HG03354 (cell line): ENCODE data around the gene ATXN7.

Experiments
- ATAC-seq: cut with Tn5 transposase; IDR thresholded peaks from one replicate; pipeline ENCODE4 v1.9.1; 2021; ENCODE audit warnings: mild to moderate bottlenecking; ENCODE audit not compliant: unreplicated experiment, poor library complexity, severe bottlenecking

The ATXN7 gene

DNA sequence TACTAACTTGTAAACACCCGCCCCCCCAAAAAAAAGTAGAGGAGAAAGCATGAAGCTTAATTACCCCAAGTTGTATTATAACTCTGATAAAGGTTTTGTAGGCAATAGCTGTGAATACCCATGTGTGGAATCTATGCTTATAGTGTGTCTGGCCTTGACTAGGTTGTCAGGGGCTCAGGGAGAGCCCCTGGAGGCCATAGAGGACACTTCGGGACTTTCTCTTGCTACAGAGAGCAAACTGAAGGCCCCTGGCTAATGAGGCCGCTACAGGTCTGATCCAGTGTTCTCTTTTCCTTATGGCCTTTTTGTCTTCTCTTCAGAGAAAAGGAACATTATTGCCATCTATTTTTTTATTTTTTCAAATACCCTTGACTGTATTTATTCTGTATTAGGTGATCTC is 67.6 kb downstream of the ATXN7 start:
- no peak for ATAC-seq

DNA sequence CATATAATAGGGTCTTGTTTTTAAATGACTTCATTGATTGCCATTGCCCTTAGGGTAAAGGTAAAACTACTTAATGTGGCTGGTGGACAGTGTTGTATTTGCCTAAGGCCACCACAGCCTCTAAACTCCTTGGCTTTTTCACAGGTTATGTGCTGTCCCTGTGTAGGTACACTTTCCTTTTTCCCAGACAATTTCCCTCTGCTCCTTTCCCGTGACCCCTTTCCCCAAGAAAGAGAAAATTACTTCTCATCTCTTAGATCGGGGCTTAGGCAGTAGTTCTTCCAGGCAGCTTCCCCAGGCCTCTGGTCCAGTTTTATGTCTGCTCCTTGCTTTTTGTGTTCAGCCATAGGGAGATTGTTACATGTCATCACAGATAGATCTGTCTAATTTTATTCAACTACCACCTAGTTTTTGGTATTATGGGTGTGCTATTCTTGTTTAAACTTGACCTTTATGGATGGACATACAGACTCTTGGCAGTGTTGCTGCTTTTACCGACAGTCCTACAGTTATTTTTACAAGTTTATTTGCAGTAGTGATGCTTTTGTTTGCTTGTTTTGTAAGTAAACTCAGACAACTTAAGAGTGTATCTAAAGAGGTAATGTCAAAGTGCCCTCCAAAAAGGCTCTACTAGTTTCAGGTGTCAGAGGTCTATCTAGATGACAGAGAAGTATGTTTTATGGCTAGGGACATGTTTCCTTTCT is 69.0 kb downstream of the ATXN7 start:
- no peak for ATAC-seq

DNA sequence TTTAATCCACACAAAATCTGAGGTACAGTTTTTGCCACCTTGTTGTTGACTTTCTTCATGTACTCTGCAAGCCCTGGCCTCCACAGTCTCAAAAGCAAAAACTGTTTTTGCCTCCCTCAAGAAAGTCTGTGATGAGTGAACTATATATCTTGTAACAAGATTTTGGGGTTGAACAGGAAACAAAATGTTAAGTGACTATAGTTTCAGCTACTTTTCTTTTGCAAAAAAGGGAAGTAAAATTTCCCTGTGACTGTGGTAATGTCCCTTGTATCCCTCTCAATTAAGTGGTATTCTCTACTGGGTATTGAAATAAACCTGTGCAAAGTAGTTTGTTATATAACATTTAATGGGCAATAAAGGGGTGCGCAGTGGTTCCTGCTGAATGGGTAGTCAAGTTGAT is 69.8 kb downstream of the ATXN7 start:
- peak; percentile 65 for ATAC-seq

DNA sequence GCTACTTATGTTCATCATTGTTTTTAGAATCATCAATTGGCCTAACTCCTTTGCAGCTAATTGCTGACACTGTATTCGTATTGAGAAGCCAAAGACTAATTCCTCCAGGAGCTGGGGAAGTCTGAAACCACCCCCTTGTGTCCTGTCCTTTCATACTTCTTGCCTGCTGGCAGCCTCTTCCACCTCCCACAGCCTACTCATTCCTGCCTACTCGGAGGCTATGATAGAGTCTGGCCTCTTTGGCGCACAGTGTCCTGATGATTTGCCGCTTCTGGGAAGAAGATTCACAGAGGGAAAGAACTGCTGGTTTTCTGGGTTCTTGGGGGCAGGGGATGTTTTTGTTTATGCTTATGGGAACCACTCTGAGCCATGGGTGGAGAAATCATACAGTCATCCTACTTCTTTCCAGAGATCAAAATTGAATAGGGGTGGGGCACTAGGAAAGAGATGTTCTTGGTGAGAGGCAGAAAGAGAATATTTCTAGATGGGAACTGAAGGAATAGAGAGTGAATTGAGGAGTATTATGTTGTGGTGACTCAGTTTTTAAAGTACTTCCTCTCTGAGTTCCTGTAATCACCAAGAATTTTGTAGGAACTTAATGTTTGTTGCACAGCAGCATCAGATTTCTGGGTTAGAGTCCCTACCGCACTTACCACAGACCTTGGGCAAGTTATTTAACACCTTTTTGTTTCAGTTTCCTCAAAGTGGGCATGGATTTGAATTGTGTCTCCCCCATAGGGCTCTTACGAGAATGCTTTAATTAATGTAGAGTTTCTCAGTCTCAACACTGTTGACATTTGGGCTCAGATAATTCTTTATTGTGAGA is 70.6 kb downstream of the ATXN7 start:
- ATAC-seq: no peak

DNA sequence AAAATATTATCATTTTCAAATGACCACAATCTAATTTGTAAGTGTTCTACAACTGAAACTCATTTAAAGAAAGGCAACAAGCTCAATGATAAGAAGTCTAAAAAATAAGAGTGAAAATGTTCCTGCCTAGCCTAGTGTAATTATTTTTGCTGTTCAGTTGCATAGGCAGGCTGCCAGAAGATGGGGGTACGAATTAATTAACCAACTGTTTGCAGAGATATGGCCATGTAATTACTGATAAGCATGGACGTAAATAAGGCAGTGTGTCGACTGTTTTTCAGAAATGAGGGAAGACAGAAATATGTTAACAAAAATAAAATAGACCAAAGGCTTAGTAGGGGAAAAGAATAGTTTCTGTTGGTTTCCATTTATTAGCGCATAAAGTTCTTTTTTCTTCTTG is 73.3 kb downstream of the ATXN7 start:
- no peak for ATAC-seq

DNA sequence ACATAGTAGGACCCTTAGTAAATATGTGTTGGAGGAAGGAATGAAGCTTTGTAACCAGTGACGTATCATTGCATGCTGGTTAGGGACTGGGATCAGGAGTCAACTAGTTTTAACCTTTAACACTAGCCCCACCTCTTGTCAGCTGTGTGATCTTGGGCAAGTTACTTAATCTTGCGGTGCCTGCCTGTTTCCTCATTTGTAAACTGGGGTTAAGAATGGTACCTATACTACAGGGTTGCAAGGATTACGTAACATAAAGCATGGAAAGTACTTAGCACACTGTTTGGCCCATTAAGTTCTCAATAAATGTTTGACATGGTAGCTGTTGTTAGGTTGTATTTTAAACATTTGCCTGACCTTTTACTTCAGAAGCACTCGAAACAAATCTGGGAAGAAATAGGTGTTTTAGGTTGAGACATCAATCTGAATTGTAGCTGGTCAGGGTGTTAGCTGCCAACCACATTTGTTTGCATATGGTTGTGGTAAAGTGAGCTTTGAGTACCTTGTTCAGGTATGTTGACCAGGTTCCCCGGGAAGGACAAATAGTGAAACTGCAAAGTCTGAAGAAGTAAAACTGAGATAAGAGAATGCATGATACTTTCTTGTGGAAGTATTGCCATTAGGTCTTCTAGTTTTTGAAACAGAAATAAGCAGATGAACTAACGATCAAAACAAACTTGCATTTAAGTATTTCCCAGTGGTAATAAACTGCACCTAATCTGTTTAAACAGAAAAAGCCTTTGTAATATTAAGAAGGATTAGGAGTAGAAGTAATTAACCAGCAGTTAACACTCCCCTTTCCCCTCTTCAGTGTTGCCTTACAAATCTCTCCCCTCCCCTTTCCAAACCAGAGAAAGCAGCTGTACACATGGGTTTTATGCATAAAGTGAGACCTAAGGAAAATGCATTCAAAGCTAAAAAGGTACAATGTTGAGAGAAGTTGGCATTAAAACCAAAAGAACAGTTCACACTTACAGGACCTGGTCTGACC is 74.3 kb downstream of the ATXN7 start:
- peak; percentile 78 for ATAC-seq

DNA sequence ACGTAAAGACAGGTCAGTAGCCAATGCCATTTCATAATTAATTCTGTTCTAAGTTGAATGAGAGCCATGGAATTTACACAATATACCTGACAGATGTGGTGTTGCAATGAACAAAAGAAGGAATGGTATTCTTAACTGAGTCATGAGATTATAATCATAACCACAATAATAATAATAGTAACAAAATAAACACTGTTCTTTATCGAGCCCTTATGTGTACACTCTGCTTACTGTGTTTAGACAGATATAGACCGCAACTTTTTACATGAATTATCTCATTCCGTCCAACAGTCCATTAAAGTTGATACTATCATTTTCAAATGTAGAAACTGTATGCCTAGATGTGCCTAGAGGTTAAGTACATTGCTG is 76.7 kb downstream of the ATXN7 start:
- ATAC-seq: no peak

DNA sequence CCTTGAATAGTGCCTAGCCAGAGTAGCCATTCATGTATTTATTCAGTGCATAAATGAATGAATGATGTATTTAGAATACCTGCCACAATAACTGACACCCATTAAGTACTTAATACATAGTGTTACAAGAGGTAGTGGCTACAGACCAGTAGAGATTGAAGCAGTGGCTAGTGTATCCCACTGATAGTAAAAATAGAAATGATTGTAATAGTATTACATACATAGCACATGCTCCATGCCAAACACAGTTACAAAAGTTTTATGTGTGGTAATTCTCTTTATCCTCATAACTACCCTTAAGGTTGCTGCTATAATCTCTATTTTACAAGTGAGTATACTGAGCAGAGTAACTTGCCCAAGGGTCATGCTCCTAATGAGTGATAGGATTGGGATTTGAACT is 78.9 kb downstream of the ATXN7 start:
- no peak for ATAC-seq

DNA sequence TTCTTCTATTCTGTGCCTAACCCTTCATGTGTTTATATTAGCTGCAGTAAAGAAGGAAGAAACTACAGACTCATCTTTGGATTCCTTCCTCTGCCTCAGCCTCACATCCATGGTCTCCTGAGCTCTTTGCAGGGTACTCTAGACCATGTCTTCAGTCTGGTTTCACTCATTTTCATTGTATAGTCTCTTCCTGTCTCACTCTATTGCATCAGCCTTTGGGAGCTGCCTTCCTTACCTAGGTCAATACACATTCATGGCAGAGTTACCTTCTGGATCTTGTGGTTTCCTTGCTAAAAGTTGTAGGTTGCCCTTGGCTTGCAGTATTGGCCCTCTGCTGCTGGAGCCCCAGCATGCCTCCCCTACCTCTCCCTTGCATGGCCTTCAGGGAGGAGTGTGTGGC is 80.0 kb downstream of the ATXN7 start:
- no peak for ATAC-seq

DNA sequence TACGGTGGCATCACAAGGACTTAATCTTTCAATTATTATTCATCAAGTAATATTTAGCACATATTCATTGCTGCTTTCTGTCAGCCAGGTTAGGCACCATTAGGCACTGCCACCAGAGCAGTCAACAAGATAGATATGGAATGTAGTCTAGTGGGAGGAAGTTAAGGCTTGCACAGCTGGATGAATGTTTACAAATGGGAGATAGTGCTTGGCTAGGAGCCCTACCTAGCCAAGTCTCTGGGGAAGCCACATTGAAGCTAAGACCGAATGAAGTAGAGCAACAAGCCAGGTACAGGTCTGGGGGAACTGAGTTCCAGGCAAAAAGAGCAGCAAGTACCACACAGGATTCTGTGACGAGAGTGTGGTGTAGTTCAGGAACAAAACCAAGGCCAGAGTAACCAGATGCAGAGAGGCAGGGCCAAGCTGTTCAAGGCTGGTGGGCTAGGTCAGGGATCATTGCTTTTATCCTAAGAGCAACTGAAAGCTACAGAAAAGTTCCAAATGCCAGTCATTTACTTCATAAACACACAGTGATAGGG is 82.0 kb downstream of the ATXN7 start:
- ATAC-seq: no peak

DNA sequence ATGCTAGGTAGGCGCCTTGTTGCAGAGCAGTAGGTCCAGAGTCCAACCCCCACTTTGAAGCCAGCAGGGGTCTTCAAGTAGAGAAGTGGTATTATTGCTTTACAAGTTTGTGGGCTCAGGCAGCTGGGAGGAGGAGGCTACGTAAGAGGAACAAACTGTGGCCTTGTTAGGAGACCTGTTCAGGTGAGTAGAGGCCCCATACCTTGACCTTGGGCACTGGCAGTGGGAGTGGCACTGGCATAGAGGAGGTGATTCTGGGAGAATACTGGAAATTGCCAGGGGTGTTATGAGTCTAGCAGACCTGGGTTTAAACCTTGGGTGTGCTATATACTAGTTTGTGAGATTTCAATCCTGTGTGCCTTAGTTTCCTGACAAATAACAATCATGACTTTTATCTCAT is 83.1 kb downstream of the ATXN7 start:
- ATAC-seq: no peak

DNA sequence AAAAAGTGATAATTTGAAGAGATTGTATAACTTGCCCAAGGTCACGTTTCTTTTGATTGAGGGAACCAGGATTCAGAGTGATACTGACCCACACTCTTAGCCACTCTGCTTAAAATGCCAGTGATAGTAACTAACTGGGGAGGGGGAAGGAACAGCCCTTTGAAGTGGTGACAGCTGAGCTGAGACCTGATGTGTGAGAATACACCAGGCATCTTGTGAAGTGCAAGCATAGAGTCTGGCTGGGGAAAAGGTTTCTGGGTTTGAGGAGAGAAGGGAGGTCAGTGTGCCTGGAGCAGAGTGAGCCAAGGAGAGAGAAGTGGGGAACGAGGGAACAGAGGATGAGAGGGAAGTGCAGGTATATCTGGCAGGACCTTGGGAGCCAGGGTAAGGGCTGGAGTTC is 83.9 kb downstream of the ATXN7 start:
- ATAC-seq: no peak

DNA sequence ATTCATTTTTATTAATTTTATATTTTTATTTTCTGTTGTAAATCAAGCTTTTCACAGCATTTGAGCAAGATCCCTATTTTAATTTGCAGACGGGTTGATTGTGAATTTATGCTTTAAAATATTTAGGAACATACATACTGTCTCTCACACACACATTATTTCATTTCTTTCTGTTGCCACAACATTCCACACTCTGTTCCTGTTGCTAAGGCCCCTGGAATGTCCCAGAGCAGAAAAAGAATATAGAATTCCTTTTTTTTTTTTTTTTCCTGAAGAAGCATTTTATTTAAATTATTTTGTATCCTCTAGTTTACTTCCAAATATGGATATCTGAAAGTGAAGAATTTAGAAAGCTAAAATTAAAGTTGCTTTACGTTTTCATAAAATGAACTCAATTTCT is 85.3 kb downstream of the ATXN7 start:
- ATAC-seq: no peak

DNA sequence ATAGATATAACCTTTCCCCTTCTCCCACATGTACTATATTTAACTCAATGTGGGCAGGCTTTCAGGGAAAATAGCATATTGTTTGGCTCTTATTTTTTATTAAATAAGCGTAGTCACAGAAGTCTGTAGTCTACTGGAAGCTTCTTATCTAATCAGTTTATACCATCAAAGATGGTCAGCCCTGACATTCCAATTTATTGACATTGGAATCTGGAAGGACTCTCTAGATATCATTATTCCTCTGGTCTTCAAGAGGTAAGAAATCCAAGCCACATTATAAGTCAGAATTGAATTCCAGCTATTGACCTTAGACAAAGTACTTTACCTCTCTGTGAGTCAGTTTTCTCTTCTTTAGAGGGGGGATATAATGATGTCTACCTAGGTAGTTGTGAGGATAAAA is 87.0 kb downstream of the ATXN7 start:
- no peak for ATAC-seq

DNA sequence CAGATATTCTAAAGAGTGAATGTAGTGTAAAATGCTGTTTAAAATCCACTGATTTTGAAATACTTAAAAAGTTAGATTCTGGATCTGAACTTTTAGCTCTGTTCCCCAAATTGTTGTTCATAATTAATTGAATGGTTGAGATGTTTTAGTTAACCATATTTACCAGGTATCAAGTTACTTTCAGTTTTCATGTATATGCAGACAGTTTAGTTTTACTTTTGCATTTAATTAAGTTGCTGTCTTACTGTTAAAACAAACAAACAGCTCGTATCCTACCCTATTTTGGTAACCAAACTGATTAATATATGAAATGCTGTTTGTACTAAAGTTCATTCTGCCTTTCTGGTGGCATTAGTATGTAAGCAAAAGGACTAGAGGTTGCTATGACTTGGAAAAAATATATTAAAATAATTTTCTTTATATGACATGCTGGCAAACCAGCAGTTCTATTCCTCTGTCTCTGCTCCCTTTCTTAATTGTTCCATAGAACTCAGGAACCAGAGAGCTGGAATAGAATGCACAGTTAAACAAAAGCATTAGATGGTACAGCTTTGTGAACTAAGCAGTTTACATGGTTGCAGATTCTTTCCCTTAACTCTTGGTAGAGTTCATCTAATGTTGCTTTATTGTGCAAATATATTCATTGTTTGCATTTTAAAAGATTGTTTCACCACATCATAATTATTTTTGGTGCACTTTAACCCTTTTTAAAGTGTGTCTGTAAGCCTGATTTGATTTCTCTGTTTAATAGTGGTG is 88.0 kb downstream of the ATXN7 start:
- ATAC-seq: peak; percentile 78

DNA sequence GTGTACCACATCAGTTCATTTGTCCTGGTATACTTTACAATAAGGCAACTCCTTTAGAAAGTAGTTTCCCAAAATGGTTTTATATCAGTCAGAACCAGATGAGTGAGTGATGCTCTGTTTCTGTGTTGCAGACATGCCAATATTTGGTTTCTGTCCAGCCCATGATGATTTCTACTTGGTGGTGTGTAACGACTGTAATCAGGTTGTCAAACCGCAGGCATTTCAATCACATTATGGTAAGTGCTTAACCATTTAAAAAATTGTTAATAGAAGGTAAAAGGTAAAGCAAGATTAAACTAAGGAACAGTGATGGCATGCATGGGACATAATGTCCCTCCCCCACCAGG is 88.6 kb downstream of the ATXN7 start:
- ATAC-seq: no peak

DNA sequence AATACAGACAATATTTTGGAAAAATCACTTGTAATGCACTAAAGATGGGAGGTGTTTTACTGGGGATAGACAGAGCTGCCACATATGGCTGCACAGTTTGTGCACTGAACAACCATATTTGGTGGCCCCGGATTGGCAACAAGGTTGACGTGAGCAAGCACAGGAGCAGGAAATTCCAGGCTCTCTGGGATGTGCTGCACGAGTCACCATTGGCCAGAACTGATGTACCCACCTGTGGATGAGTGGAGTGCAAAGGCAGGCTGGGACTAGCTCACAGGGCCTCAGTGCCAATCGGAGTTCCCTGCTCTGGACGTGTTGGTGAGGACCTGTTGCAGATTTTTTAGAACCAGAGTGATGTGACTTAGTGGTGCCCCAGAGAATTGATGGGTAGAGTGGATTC is 90.5 kb downstream of the ATXN7 start:
- ATAC-seq: no peak

DNA sequence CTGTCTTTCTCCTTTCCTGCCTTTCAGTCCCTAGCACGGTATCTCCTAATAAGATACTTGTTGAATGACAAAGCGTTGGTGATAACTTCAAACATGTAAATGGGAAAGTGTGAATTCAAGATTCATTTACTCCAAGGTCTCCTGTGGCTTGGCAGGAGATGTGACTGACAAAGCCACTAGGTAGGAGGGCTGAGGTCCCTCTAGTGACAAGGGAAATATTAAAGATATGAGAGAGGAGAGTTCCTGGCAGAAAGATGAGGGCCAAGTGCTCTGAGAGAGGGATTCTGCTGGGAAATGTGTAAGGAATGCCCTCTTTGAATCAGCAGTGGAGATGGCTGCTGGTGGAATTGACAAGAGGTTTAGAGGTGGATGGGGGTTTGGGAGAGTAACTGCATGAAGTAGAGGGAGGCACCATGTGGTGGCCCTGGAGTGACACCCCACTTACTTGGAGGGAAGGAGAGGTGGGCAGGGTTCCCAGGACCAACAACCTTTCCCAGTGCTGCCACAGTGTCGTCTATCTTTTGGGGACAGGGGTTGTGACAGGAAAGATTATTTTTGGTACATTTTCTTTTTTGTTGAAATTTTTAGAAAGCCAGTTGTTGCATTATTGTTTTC is 91.5 kb downstream of the ATXN7 start:
- ATAC-seq: no peak
